Kidney (tissue), 14 donors: Measurements from ENCODE around the gene TMEM190. TPM values are rescaled to one million over a fixed set of nuclear protein-coding genes. Genes with fewer than 3 reads are reported as not detected.

ENCODE experiments used
- DNase-seq, 5 donors: peaks; one replicate each; pipeline ENCODE4 v3.0.0-alpha.2; 2013 to 2020
- FAIRE-seq: peaks from 2 replicates; lab custom pipeline; 2012; peaks lifted over from hg19 to GRCh38; lab: Jason Lieb, UNC
- H3K27ac ChIP-seq, 2 donors: one replicate each; pipeline ENCODE4 v1.7.0; 2013; ENCODE audit warnings: low read depth in 2 of 2, low read length in 2 of 2, inconsistent platforms in 1 of 2
- H3K27me3 ChIP-seq: one replicate; pipeline ENCODE4 v1.7.1; 2013; ENCODE audit warnings: low read length, inconsistent platforms; ENCODE audit not compliant: control insufficient read depth, insufficient read depth
- H3K36me3 ChIP-seq, 3 donors: one replicate each; pipeline versions ENCODE4 v1.7.0 to v1.7.1; 2013; ENCODE audit warnings: low read length in 3 of 3, control low read depth in 1 of 3, inconsistent platforms in 1 of 3; ENCODE audit not compliant: insufficient read depth in 3 of 3, control insufficient read depth in 2 of 3
- H3K4me1 ChIP-seq, 3 donors: one replicate each; pipeline versions ENCODE4 v1.7.0 to v1.7.1; 2013; ENCODE audit warnings: low read length in 3 of 3, inconsistent platforms in 1 of 3, low read depth in 1 of 3; ENCODE audit not compliant: control insufficient read depth in 2 of 3, insufficient read depth in 2 of 3
- H3K4me3 ChIP-seq, 3 donors: one replicate each; pipeline versions ENCODE4 v1.7.0 to v1.8.1; 2013; ENCODE audit warnings: low read length in 3 of 3, control low read depth in 1 of 3, inconsistent platforms in 1 of 3
- H3K9ac ChIP-seq, 3 donors: one replicate each; pipeline versions ENCODE4 v1.7.0 to v1.7.1; 2013; ENCODE audit warnings: low read length in 3 of 3, control low read depth in 1 of 3, inconsistent platforms in 1 of 3
- H3K9me3 ChIP-seq, 3 donors: one replicate each; pipeline versions ENCODE4 v1.7.0 to v1.7.1; 2013; ENCODE audit warnings: low read length in 3 of 3, control low read depth in 1 of 3, inconsistent platforms in 1 of 3; ENCODE audit not compliant: control insufficient read depth in 2 of 3, insufficient read depth in 1 of 3
- intact Hi-C: fragments of 100-400 bp; cut with DNase I; formaldehyde crosslinking; loops from one replicate; pipeline ENCODE4 v1.11.1; 2022
- polyA plus RNA-seq: library from polyadenylated mRNA; stranded (reverse); fragments of 350-450 nt; fragmentation: Illumina TruSeq; extraction: RNeasy Lipid Tissue Mini Kit (QIAGEN cat#74804); gene quantifications from one replicate; pipeline ENCODE4 v1.2.3, GENCODE V29; 2014; ENCODE audit warnings: low read depth, low replicate concordance; ENCODE audit not compliant: insufficient read depth
- total RNA-seq: library from RNA; stranded (reverse); fragmentation: NEBNext Ultra II Directional; extraction: Animal tissue kit (Norgen Biotek cat#: 25700); gene quantifications from one replicate; pipeline ENCODE4 v1.2.1, GENCODE V29; 2021
- TF ChIP-seq, protein P1 (sequence below): IDR thresholded peaks from 3 replicates; pipeline ENCODE4 v1.5.1; 2012; ENCODE audit warnings: mild to moderate bottlenecking, moderate library complexity, borderline replicate concordance; ENCODE audit not compliant: insufficient read depth; ENCODE audit errors: extremely low read depth
- donor health status: control.
- donor health status: control.
- donor health status: control.
- donor health status: control.
- donor health status: control.
- donor health status: DM: yes; HTN: yes; CAD: no.
- donor health status: Normal renal cell carcinoma (clear cell type).

Gene TMEM190
- total and polyA plus RNA-seq, 2 donors from 2014 or later: not detected

DNA sequence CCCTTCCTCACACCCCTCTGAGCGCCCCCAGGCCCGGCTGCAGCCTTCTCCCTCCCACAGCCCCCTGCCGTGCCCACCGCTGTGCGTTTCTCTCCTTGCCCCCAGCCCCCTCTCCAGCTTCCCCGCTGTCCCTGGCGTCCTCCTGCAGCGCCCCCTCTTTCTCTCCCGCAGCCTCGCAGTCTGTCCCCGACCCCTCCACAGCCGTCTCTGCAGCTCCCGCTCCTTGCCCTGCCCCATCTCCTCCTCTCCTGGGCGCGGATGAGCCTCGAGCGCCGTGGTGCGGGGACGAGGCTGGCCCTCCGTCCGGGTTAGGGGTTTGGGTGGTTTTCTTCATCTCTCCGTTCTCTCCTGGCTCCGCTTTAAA lies 35.9 kb upstream of the TMEM190 start:
- no peaks in the 10 kb centered on the region for H3K36me3 ChIP-seq
- H3K27ac ChIP-seq: no peak overlapping the region
- peak overlapping the region in 2 of 3 donors; percentile 7 to 87 for H3K9ac ChIP-seq
- H3K4me3 ChIP-seq: peak overlapping the region; percentile 68 to 72 (median 68)
- TF ChIP-seq, protein P1, sequence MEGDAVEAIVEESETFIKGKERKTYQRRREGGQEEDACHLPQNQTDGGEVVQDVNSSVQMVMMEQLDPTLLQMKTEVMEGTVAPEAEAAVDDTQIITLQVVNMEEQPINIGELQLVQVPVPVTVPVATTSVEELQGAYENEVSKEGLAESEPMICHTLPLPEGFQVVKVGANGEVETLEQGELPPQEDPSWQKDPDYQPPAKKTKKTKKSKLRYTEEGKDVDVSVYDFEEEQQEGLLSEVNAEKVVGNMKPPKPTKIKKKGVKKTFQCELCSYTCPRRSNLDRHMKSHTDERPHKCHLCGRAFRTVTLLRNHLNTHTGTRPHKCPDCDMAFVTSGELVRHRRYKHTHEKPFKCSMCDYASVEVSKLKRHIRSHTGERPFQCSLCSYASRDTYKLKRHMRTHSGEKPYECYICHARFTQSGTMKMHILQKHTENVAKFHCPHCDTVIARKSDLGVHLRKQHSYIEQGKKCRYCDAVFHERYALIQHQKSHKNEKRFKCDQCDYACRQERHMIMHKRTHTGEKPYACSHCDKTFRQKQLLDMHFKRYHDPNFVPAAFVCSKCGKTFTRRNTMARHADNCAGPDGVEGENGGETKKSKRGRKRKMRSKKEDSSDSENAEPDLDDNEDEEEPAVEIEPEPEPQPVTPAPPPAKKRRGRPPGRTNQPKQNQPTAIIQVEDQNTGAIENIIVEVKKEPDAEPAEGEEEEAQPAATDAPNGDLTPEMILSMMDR: no peak
- no peaks in the 10 kb centered on the region for H3K27me3 ChIP-seq
- peaks cover 0 to 16% (median 0%) of the 10 kb centered on the region in 3 donors for H3K4me1 ChIP-seq
- intact Hi-C loops: no loop called here
- FAIRE-seq: no peak
- peak in 4 of 5 donors; percentile 58 to 83 (median 70) for DNase-seq
- no peaks in the 10 kb centered on the region for H3K9me3 ChIP-seq

DNA sequence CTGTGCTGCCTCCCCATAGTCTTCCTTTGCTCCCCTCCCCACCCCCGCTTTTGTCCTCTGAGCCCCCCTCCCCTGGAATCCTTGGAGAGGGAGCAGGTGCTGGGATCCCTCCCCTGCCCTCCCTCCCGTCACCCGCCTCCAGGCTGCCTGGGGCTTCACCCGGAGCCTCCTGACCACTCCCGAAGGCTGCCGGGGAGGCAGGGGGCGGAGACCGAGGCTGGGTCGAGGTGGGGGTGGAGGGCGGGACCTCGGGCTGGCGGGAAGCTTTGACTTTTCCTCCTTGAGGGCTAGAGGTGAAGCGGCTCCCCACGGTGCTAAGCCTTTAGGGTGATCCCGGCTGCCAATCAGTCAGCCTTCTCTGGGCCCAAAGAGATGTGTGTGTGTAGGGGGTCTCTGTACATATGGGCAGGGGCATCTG lies 35.4 kb upstream of the TMEM190 start:
- peaks cover 0 to 16% (median 0%) of the 10 kb centered on the region in 3 donors for H3K4me1 ChIP-seq
- H3K4me3 ChIP-seq: peak overlapping the region in 2 of 3 donors; percentile 44 to 68
- FAIRE-seq (no peak), DNase-seq (peak; percentile 84 to 91 (median 87))
- intact Hi-C loops: no loop called here
- no peak overlapping the region for H3K27ac ChIP-seq
- TF ChIP-seq, protein P1: no peak
- peak overlapping the region in 1 of 3 donors; percentile 87 for H3K9ac ChIP-seq
- no peaks in the 10 kb centered on the region for H3K27me3 ChIP-seq
- no peaks in the 10 kb centered on the region for H3K9me3 ChIP-seq
- H3K36me3 ChIP-seq: no peaks in the 10 kb centered on the region

DNA sequence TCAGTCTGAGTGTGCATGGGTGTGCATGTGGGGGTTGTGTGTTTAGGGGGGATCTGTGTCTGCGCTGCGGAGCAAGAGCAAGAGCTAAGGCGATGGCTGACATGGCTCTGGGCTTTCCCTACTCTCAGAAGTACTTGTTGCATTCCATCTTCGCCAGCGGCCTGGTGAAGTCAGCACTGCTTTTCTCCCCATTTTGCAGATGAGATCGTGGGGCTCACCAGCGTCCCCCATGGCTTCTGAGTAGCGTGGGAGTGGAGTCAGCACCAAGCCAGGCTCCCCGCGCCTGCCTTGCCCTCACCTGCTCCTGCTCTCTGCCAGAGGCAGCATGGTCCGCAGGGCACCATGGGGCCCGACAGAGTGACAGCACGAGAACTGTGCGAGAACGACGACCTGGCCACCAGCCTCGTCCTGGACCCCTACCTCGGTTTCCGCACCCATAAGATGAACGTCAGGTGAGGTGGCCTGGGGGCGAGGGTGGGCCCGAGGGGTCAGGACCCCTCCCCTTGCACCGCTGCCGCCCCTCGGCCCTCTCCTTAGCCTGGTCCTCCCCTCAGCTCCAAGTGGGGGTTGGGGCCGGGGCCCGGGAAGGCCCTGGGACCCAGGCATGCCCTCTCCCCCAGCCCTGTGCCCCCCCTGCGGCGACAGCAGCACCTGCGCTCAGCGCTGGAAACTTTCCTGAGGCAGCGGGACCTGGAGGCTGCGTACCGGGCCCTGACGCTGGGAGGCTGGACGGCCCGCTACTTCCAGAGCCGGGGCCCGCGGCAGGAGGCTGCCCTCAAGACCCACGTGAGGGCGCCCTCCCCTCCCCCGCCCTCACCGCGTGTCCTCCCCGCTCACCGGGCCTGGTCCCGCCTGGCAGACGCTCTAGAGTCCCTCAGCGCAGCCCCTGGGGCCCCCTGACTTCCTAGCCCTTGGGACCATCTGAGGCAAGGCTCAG lies 34.8 kb upstream of the TMEM190 start:
- Histone ChIP-seq H3K9ac (no peak overlapping the region), H3K27ac (no peak overlapping the region), H3K36me3 (no peaks in the 10 kb centered on the region), H3K4me1 (peaks cover 0 to 16% (median 0%) of the 10 kb centered on the region in 3 donors), H3K4me3 (peak overlapping the region in 1 of 3 donors; percentile 44), H3K27me3 (no peaks in the 10 kb centered on the region), H3K9me3 (no peaks in the 10 kb centered on the region)
- DNase-seq (peak in 2 of 5 donors; percentile 75 to 78), FAIRE-seq (no peak)
- TF ChIP-seq, protein P1: no peak
- intact Hi-C loops: no loop called here
